Tibial artery (tissue), 4 donors: ENCODE results near the gene ZNF394.

Experiments
- DNase-seq, 2 donors: peaks; one replicate each; pipeline ENCODE4 v3.0.0-alpha.2; 2019
- H3K27ac ChIP-seq, 2 donors: fragments of 200-600 bp; sonication (generic) in 1 of 2; 1 replicate in 1 of 2; 2 replicates in 1 of 2; pipeline ENCODE4 v1.5.1; 2018 to 2019; ENCODE audit warnings: mild to moderate bottlenecking in 1 of 2
- H3K27me3 ChIP-seq, 2 donors: fragments of 200-600 bp; sonication (generic) in 1 of 2; one replicate each; pipeline versions ENCODE4 v1.5.1 to v1.6.0; 2016 to 2019
- H3K36me3 ChIP-seq, 3 donors: fragments of 200-600 bp; sonication (generic) in 2 of 3; one replicate each; pipeline ENCODE4 v1.5.1; 2016 to 2019; ENCODE audit warnings: mild to moderate bottlenecking in 2 of 3
- H3K4me1 ChIP-seq, 4 donors: fragments of 200-600 bp; sonication (generic) in 2 of 4; 1 replicate in 3 of 4; 2 replicates in 1 of 4; pipeline ENCODE4 v1.5.1; 2016 to 2019
- H3K4me3 ChIP-seq, 2 donors: fragments of 200-600 bp; sonication (generic) in 1 of 2; 1 replicate in 1 of 2; 2 replicates in 1 of 2; pipeline ENCODE4 v1.5.1; 2018 to 2019; ENCODE audit warnings: mild to moderate bottlenecking in 2 of 2
- H3K9me3 ChIP-seq, 3 donors: fragments of 200-600 bp; sonication (generic) in 1 of 3; one replicate each; pipeline ENCODE4 v1.5.1; 2016 to 2019
- CTCF ChIP-seq, 2 experiments: fragments of 200-600 bp in 1 of 2; fragments of 450-650 bp in 1 of 2; IDR thresholded peaks; one replicate each; pipeline ENCODE4 v1.5.1; 2017 to 2019; ENCODE audit warnings: antibody characterized with exemption in 2 of 2, mild to moderate bottlenecking in 1 of 2, moderate library complexity in 1 of 2
- intact Hi-C: fragments of 100-400 bp; cut with DNase I; formaldehyde crosslinking; loops from one replicate; pipeline ENCODE4 v1.15.0; 2023; ENCODE audit warnings: low total_unique reads

Gene ZNF394

GRCh38 chr7:99456288-99456687 lies 43.8 kb downstream of the ZNF394 start:
- no peak for DNase-seq
- peaks cover 42 to 87% (median 83%) of the 10 kb centered on the region in 3 donors for H3K36me3 ChIP-seq
- intact Hi-C loops = no loop called here

GRCh38 chr7:99455874-99456273 lies 44.2 kb downstream of the ZNF394 start:
- Histone ChIP-seq H3K36me3 (peaks cover 46 to 91% (median 87%) of the 10 kb centered on the region in 3 donors), H3K27me3 (no peaks in the 10 kb centered on the region), H3K9me3 (no peaks in the 10 kb centered on the region), H3K4me3 (no peak overlapping the region), H3K27ac (no peak overlapping the region), H3K4me1 (peaks cover 0 to 7% (median 0%) of the 10 kb centered on the region in 4 donors)
- intact Hi-C loops = no loop called here
- TF ChIP-seq CTCF (IDR thresholded peaks at IDR 0.05) = no peak
- no peak for DNase-seq

More at GRCh38 chr7:99456288-99456687, 43.8 kb downstream of the ZNF394 start:
- Histone ChIP-seq H3K27me3 (no peaks in the 10 kb centered on the region), H3K4me3 (no peak overlapping the region), H3K4me1 (peaks cover 0 to 9% (median 0%) of the 10 kb centered on the region in 4 donors), H3K9me3 (no peaks in the 10 kb centered on the region), H3K27ac (no peak overlapping the region)
- TF ChIP-seq CTCF (IDR thresholded peaks at IDR 0.05) = no peak

GRCh38 chr7:99453105-99453504 lies 47.0 kb downstream of the ZNF394 start:
- Histone ChIP-seq H3K27me3 (no peaks in the 10 kb centered on the region), H3K9me3 (no peaks in the 10 kb centered on the region), H3K36me3 (peaks cover 51 to 100% (median 98%) of the 10 kb centered on the region in 3 donors), H3K27ac (no peak overlapping the region), H3K4me3 (no peak overlapping the region), H3K4me1 (no peaks in the 10 kb centered on the region)
- DNase-seq = no peak
- TF ChIP-seq CTCF (IDR thresholded peaks at IDR 0.05) = no peak
- intact Hi-C loops = no loop called here

GRCh38 chr7:99452541-99452940 lies 47.5 kb downstream of the ZNF394 start:
- Histone ChIP-seq H3K36me3 (peaks cover 49 to 100% (median 98%) of the 10 kb centered on the region in 3 donors), H3K27me3 (no peaks in the 10 kb centered on the region)

GRCh38 chr7:99451936-99452335 lies 48.1 kb downstream of the ZNF394 start:
- H3K4me1 ChIP-seq = no peaks in the 10 kb centered on the region
- no peak overlapping the region for H3K4me3 ChIP-seq
- H3K36me3 ChIP-seq = peaks cover 48 to 98% (median 95%) of the 10 kb centered on the region in 3 donors
- intact Hi-C loops = no loop called here
- no peaks in the 10 kb centered on the region for H3K9me3 ChIP-seq
- TF ChIP-seq CTCF (IDR thresholded peaks at IDR 0.05) = no peak
- no peaks in the 10 kb centered on the region for H3K27me3 ChIP-seq
- H3K27ac ChIP-seq = no peak overlapping the region
- DNase-seq = no peak

More at GRCh38 chr7:99452541-99452940, 47.5 kb downstream of the ZNF394 start:
- Histone ChIP-seq H3K9me3 (no peaks in the 10 kb centered on the region), H3K4me1 (no peaks in the 10 kb centered on the region), H3K27ac (no peak overlapping the region), H3K4me3 (no peak overlapping the region)
- intact Hi-C loops = no loop called here
- DNase-seq = no peak
- TF ChIP-seq CTCF (IDR thresholded peaks at IDR 0.05) = no peak

GRCh38 chr7:99449326-99449725 lies 50.8 kb downstream of the ZNF394 start:
- Histone ChIP-seq H3K27me3 (no peaks in the 10 kb centered on the region), H3K9me3 (no peaks in the 10 kb centered on the region), H3K4me1 (no peaks in the 10 kb centered on the region), H3K4me3 (no peak overlapping the region), H3K27ac (no peak overlapping the region), H3K36me3 (peaks cover 50 to 94% (median 89%) of the 10 kb centered on the region in 3 donors)
- intact Hi-C loops = no loop called here
- no peak for TF ChIP-seq CTCF (IDR thresholded peaks at IDR 0.05)
- no peak for DNase-seq
